ENCODE results near the gene BRAF.

- no peak for TF ChIP-seq CTCF (IDR thresholded peaks at IDR 0.05)
- TF ChIP-seq EP300 (IDR thresholded peaks at IDR 0.05): no peak
Measured at GRCh38 chr7:140841166-140841715, 83.5 kb downstream of the BRAF start.

Data from tibial nerve (tissue), 4 donors.